Epithelial cell of proximal tubule (primary cell): ENCODE measurements around the gene SOX6. TPM values are rescaled to one million over a fixed set of nuclear protein-coding genes. Genes with fewer than 3 reads are reported as not detected.

ENCODE experiments used
- DNase-seq: peaks from one replicate; pipeline ENCODE4 v3.0.0-alpha.2; 2011; ENCODE audit warnings: low read depth
- H3K4me3 ChIP-seq: 2 replicates; pipeline ENCODE4 v1.5.1; 2011; ENCODE audit warnings: low read depth, mild to moderate bottlenecking, low read length
- total RNA-seq: library from RNA; depleted of rRNA; stranded (reverse); fragments of >200 nt; gene quantifications from 2 replicates; pipeline ENCODE4 v1.2.3, GENCODE V29; 2015
- TF ChIP-seq, protein P1 (sequence below): conservative IDR thresholded peaks from 2 replicates; pipeline ENCODE4 v1.5.1; 2012; ENCODE audit warnings: low read depth, mild to moderate bottlenecking, low read length

Gene SOX6
- total RNA-seq, 1 donor from 2014 or later = 1.6 TPM

DNA sequence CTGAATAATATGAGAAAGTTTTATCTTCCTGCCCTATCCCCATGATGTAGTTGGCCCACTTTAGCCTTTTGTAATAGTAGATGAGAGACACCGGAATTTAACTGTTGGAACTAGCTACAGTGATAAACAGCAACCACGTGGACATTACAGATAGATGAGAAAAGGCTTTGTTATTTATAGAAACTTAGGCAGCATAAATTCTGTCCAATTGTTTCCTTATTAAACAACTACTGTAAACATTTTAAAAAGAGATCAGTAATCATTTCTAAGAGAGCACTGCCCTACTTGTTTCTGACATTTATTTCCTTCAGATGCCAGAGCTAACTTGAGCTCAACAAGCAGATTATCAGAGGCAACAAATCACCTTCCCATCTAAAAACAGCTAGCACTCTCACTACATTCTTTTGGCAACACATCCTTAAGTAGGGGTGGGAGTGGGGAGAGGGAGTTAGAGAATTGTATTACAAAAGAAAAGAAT, 63.1 kb downstream of the SOX6 start:
- TF ChIP-seq, protein P1, sequence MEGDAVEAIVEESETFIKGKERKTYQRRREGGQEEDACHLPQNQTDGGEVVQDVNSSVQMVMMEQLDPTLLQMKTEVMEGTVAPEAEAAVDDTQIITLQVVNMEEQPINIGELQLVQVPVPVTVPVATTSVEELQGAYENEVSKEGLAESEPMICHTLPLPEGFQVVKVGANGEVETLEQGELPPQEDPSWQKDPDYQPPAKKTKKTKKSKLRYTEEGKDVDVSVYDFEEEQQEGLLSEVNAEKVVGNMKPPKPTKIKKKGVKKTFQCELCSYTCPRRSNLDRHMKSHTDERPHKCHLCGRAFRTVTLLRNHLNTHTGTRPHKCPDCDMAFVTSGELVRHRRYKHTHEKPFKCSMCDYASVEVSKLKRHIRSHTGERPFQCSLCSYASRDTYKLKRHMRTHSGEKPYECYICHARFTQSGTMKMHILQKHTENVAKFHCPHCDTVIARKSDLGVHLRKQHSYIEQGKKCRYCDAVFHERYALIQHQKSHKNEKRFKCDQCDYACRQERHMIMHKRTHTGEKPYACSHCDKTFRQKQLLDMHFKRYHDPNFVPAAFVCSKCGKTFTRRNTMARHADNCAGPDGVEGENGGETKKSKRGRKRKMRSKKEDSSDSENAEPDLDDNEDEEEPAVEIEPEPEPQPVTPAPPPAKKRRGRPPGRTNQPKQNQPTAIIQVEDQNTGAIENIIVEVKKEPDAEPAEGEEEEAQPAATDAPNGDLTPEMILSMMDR = no peak
- no peak overlapping the region for H3K4me3 ChIP-seq
- DNase-seq = peak; percentile 16

DNA sequence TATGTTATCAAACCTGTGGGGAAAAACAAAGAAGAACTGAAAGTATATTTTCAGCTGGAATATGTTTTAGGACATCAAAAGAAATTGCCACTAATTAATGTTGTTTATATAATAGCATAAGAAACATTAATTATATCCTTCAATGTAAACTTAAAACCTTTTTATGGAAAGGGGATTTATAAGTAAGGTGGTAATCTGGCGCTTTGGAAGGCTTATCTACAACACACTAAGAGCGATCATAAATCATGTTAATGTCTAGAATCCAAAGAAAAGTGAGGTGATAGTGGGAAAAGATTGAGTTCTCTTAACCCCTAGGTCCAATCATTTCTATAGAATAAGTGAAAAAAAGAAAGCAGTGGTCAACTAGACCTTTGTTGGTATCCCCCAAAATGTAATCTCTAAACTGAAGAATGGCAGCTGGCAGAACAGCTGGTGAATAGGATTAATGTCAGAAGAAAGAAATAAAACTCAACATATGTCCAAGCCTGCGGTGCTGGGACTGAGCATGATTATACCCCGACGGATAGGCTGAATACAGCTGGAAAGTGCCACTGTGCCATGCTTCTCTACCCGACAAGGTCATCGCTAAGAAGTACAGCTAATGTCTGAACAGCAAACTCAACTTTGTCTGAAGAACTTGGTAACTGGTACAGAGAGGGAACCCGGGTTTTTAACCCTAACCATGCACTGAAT, 64.0 kb downstream of the SOX6 start:
- no peak for DNase-seq
- H3K4me3 ChIP-seq = no peak overlapping the region
- TF ChIP-seq, protein P1 = no peak

- TF ChIP-seq, protein P1 = no peak
- H3K4me3 ChIP-seq = no peak overlapping the region
- DNase-seq = no peak
These were observed 64.6 kb downstream of the SOX6 start for GRCh38 chr11:16291729-16292128.

- DNase-seq = no peak
- H3K4me3 ChIP-seq = no peak overlapping the region
- TF ChIP-seq, protein P1 = no peak
These were observed 66.8 kb downstream of the SOX6 start for GRCh38 chr11:16289541-16289940.

- no peak overlapping the region for H3K4me3 ChIP-seq
- no peak for DNase-seq
- TF ChIP-seq, protein P1 = no peak
These were observed 68.6 kb downstream of the SOX6 start for GRCh38 chr11:16287630-16288280.

DNA sequence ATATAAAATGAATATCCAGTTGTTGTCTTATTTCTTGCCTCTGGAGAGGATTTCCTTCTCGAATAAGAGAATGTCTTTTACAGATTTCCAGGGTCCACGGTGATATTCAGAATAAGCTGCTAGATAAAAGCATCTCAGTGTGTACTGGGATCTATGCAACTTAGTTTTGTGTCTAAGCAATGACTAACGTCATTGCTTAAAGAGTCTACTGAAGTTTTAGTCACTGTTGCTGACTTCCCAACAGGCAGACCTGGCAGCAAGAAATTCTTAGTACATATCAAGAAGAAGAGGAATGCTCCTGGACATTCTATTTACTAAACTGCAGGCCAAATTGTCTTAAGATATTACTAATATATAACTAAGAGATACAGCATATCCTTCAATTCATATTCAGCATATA, 70.3 kb downstream of the SOX6 start:
- no peak overlapping the region for H3K4me3 ChIP-seq
- TF ChIP-seq, protein P1 = no peak
- no peak for DNase-seq
